ENCODE data around the gene PPP6R2. TPM values are rescaled to one million over a fixed set of nuclear protein-coding genes. Genes with fewer than 3 reads are reported as not detected.

PPP6R2 gene
- total RNA-seq, 2 experiments from 2014 or later: 62.3 to 64.5 TPM

- H2AFZ ChIP-seq (ENCODE audit: low read length): peak overlapping the region; percentile 18; the same call in 1 of the 2 replicates
- intact Hi-C loops (cut with micrococcal nuclease; ENCODE audit: unreplicated experiment): no loop called here
- H3K9me3 ChIP-seq (ENCODE audit: low read length): no peaks in the 10 kb centered on the region
- H3K4me3 ChIP-seq (ENCODE audit: low read depth, low read length, poor library complexity, severe bottlenecking): peak overlapping the region; percentile 55
- no peaks in the 10 kb centered on the region for H3K36me3 ChIP-seq (ENCODE audit: insufficient read depth, low read length)
- H3K4me1 ChIP-seq (ENCODE audit: insufficient read depth, low read length, poor library complexity, severe bottlenecking): peaks cover 76% of the 10 kb centered on the region
- no TSS peak for BruUV-seq (replicated peaks)
- H3K9me2 ChIP-seq (ENCODE audit: insufficient read depth, low read length): no peaks in the 10 kb centered on the region
- ChIA-PET POLR2A (interaction anchor here (0.6 kb wide), 1 partner anchor 25 kb away, joined by 3 read pairs; no protein-coding TSS in a partner anchor), CTCF (ENCODE audit: unreplicated experiment) (no interaction called here)
- H3K79me2 ChIP-seq (ENCODE audit: insufficient read depth, low read depth, low read length): no peaks in the 10 kb centered on the region
- peak overlapping the region; percentile 49 for H3K4me2 ChIP-seq (ENCODE audit: low read length)
- H4K20me1 ChIP-seq (ENCODE audit: insufficient read depth, low read length): no peaks in the 10 kb centered on the region
- no peak for DNase-seq (ENCODE audit: low spot score)
- TF ChIP-seq CTCF (conservative IDR thresholded peaks at IDR 0.05; ENCODE audit: low read length) (no peak), EZH2phosphoT487 (IDR thresholded peaks at IDR 0.05; ENCODE audit: borderline replicate concordance, low read depth, low read length) (no peak)
- H3K27ac ChIP-seq (ENCODE audit: low read depth, low read length, poor library complexity, severe bottlenecking): no peak overlapping the region
Measured at GRCh38 chr22:50299785-50300619, 43.1 kb upstream of the PPP6R2 start.

- no peak for DNase-seq (ENCODE audit: low spot score)
- ChIA-PET POLR2A (interaction anchor here (0.6 kb wide), 1 partner anchor 24 kb away, joined by 3 read pairs; no protein-coding TSS in a partner anchor), CTCF (ENCODE audit: unreplicated experiment) (no interaction called here)
- Histone ChIP-seq H3K27ac (ENCODE audit: low read depth, low read length, poor library complexity, severe bottlenecking) (no peak overlapping the region), H3K9me2 (ENCODE audit: insufficient read depth, low read length) (no peaks in the 10 kb centered on the region), H3K4me1 (ENCODE audit: insufficient read depth, low read length, poor library complexity, severe bottlenecking) (peaks cover 75% of the 10 kb centered on the region), H2AFZ (ENCODE audit: low read length) (no peak overlapping the region), H3K9me3 (ENCODE audit: low read length) (no peaks in the 10 kb centered on the region), H3K79me2 (ENCODE audit: insufficient read depth, low read depth, low read length) (no peaks in the 10 kb centered on the region), H3K4me2 (ENCODE audit: low read length) (peak overlapping the region; percentile 49), H4K20me1 (ENCODE audit: insufficient read depth, low read length) (no peaks in the 10 kb centered on the region), H3K36me3 (ENCODE audit: insufficient read depth, low read length) (no peaks in the 10 kb centered on the region), H3K4me3 (ENCODE audit: low read depth, low read length, poor library complexity, severe bottlenecking) (no peak overlapping the region)
- intact Hi-C loops (cut with micrococcal nuclease; ENCODE audit: unreplicated experiment): no loop called here
- no TSS peak for BruUV-seq (replicated peaks)
- no peak for TF ChIP-seq EZH2phosphoT487 (IDR thresholded peaks at IDR 0.05; ENCODE audit: borderline replicate concordance, low read depth, low read length)
- TF ChIP-seq CTCF (conservative IDR thresholded peaks at IDR 0.05; ENCODE audit: low read length): no peak
Measured at GRCh38 chr22:50300620-50301257, 42.4 kb upstream of the PPP6R2 start.

GRCh38 chr22:50301581-50301991 lies 41.5 kb upstream of the PPP6R2 start:
- intact Hi-C loops (cut with micrococcal nuclease; ENCODE audit: unreplicated experiment): no loop called here
- no peak for DNase-seq (ENCODE audit: low spot score)
- Histone ChIP-seq H3K9me3 (ENCODE audit: low read length) (no peaks in the 10 kb centered on the region), H3K79me2 (ENCODE audit: insufficient read depth, low read depth, low read length) (no peaks in the 10 kb centered on the region), H3K4me3 (ENCODE audit: low read depth, low read length, poor library complexity, severe bottlenecking) (no peak overlapping the region), H2AFZ (ENCODE audit: low read length) (no peak overlapping the region), H3K9me2 (ENCODE audit: insufficient read depth, low read length) (no peaks in the 10 kb centered on the region), H3K27ac (ENCODE audit: low read depth, low read length, poor library complexity, severe bottlenecking) (no peak overlapping the region), H4K20me1 (ENCODE audit: insufficient read depth, low read length) (no peaks in the 10 kb centered on the region), H3K36me3 (ENCODE audit: insufficient read depth, low read length) (no peaks in the 10 kb centered on the region), H3K4me1 (ENCODE audit: insufficient read depth, low read length, poor library complexity, severe bottlenecking) (peaks cover 75% of the 10 kb centered on the region), H3K4me2 (ENCODE audit: low read length) (peak overlapping the region; percentile 55)
- CTCF ChIA-PET (ENCODE audit: unreplicated experiment): no interaction called here
- POLR2A ChIA-PET: no interaction called here
- no TSS peak for BruUV-seq (replicated peaks)
- no peak for TF ChIP-seq CTCF (conservative IDR thresholded peaks at IDR 0.05; ENCODE audit: low read length)
- TF ChIP-seq EZH2phosphoT487 (IDR thresholded peaks at IDR 0.05; ENCODE audit: borderline replicate concordance, low read depth, low read length): no peak
